GM15510 (cell line): ENCODE results near the gene EFCAB3.

Experiments
- POLR2A ChIP-seq: IDR thresholded peaks from 3 replicates; pipeline ENCODE4 v1.6.1; 2011; ENCODE audit warnings: borderline replicate concordance; ENCODE audit not compliant: insufficient read length; ENCODE audit errors: extremely low read depth

The EFCAB3 gene

GRCh38 chr17:62380253-62380652 lies at the start of gene EFCAB3:
Gene EFCAB3, plus strand, starts transcription at chr17:62380553. Its CDS starts 2,427 bp downstream, at chr17:62382980.
- TF ChIP-seq POLR2A = no peak

DNA sequence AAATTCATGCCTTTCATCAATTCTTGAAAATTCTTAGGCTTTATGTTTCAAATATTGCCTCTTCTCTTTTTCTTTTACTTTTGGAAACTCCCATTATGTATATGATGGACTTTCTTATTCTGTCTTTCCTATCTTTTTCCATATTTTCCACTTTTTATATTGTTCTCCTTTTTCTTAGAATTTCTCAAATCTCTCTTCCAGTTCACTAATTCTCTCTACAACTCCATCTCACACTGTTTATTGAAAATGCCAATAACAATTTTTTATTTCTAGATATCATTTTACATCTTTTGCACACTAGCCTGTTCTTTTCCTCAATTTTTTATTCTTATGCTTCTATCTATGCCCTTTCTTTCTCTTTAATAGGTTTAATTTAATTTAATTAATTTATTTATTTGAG lies 43.8 kb upstream of the EFCAB3 start:
- TF ChIP-seq POLR2A = no peak

DNA sequence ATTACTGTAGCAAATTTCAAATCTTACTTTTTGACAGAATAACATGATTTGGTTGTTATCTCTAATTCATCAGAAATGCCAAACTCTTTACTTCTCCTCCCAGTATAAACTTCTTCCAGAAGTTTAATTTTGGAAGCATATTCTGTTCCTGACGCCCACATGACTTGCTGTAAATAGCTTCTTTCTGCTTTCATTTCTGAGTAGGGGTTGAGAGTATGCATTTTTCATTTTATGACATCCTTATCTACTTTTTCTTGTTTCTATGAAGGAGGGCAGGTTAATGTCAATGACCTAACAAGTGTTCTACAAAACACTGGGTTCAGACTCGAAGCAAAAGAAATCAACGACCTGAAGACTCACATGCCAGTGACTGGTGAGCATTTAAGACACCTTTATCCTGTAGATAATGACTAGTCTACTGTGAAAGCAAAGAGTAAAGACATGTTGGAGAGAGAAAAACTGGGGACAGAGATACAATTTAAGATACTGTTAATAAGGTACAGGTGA lies 36.5 kb upstream of the EFCAB3 start:
- no peak for TF ChIP-seq POLR2A

- no peak for TF ChIP-seq POLR2A
These were observed 29.2 kb upstream of the EFCAB3 start for GRCh38 chr17:62351176-62351575.

GRCh38 chr17:62366191-62366590 lies 14.2 kb upstream of the EFCAB3 start:
- no peak for TF ChIP-seq POLR2A

- no peak for TF ChIP-seq POLR2A
These were observed 1.2 kb downstream of the EFCAB3 start for GRCh38 chr17:62381561-62381960.

- TF ChIP-seq POLR2A = no peak
These were observed 8.5 kb downstream of the EFCAB3 start for GRCh38 chr17:62388856-62389255.

DNA sequence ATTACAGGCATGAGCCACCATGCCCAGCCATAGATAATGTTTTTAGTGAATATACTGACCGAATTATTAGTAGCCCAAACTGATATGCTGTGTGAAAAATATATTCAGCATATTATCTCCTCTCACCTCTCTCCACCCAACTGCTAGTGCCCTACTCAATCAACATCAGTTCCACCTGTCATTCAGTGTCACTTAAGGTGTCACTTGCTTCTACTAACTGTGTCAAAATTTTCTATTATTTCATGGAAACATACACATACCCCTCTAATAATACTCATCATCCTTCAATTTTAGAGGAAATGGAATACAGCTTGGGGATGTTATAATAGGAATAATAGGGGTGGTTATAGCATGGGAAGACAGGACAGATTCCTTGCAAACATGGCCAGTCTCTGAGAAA lies 12.6 kb downstream of the EFCAB3 start:
- no peak for TF ChIP-seq POLR2A

DNA sequence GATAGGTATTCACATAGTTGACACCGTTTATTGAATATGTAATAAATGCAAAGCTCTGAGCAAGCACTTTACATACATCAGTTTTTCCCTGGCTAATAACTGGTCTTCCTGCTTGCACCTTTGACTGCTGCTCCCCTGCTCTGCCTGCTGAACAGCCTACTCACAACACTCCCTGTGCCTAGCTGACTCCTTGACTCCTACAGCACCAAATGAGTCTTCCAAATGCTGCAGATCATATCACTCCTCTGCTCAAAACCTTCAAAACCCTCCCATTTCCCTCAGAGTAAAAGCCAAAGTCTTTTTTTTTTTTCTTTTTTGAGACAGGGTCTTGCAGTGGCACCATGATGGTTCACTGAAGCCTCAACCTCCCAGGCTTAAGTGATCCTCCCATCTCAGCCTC lies 18.5 kb downstream of the EFCAB3 start:
- no peak for TF ChIP-seq POLR2A

DNA sequence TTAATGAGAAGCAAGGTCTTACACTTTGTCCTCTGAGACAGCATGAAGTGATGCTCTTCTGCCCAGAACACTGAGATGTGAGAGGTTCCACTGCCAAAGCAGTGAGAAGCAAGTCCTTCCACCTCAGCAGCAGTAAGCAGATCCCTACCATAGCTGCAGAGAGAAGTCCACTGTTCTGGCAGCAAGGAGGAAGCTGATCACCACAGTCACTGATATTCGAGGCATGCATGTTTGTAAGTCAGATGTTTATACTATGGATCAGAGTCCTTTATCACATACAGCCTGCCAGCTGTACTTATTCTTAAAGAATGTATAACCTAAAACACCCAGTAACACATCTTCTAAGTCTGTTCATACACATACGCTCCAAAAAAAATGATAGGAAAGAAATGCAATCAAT lies 25.1 kb downstream of the EFCAB3 start:
- TF ChIP-seq POLR2A = no peak

- peak; percentile 66 for TF ChIP-seq POLR2A
These were observed 43.5 kb downstream of the EFCAB3 start, which contains the start of gene METTL2A for GRCh38 chr17:62423647-62424461. Gene METTL2A, plus strand, starts transcription at chr17:62423897. Its CDS starts 6 bp downstream, at chr17:62423903.

- no peak for TF ChIP-seq POLR2A
These were observed 63.7 kb downstream of the EFCAB3 start for GRCh38 chr17:62444063-62444462.

DNA sequence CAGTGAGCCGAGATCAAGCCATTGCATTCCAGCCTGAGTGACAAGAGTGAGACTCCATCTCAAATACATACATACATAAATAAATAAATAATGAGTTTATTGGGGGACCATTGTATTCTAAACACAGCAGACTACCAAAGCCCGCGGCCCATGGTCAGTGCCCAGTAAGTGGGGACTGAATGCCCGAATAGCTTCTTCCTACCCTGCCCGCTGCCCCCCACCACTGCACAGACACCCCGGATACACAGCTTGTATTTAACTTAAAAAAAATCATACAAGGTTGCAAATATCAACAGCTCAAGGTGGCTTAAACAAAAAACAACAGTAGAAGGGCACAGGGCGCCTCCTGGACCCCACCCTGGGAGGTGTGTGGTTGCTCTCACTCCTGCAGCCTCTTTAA lies 75.7 kb downstream of the EFCAB3 start:
- no peak for TF ChIP-seq POLR2A
